ENCODE measurements around the gene ZNF385B. TPM values are rescaled to one million over a fixed set of nuclear protein-coding genes. Genes with fewer than 3 reads are reported as not detected.

ZNF385B gene
- total and polyA plus RNA-seq, 9 of the 15 experiments (the other 6 are each of a cell fraction or from before 2014, with no cell fraction given): 0.50 TPM; not detected in 8

DNA sequence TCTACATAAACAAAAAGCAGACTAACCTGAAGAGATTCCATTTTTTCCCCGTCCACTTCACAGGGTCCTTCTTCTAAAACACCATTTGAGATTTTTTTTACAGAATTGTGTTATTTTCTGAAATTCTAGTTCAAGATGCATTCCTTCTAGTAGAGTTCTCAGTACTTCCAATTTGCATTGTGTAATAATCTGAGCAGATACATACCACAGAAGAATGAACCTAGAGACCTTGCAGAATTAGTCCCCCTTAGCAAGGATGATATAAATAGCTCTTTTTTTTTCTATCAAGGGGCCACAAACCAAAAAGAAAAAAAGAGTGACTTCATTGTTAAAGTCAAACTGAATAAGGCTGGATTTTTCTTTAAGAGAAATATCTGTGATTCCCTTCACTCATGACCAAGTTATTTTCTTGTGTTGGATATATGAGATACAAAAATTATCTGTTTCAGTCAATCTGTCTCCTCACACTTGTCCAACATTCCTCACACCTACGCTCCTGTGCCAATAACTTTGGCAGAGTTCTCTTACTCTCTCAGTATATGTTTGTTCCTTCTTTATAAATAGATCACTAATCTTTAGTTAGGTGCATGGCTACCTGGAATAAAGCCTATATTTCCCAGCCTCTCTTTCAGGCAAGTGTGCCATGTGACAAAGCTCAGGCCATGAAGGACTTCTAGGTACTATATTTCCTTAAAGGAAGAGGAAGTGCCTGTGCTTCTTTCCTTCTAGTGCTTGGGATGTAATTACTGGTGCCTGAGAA is 183.5 kb downstream of the ZNF385B start:
- no TSS peak for BruUV-seq (replicated peaks)
- Histone ChIP-seq H3K4me2 (ENCODE audit: insufficient read depth, low read length) (no peak overlapping the region), H3K9ac (ENCODE audit: insufficient read depth in 1 of 2, low read depth in 2 of 2, low read length in 2 of 2) (no peak overlapping the region), H3K79me2 (ENCODE audit: control insufficient read depth, insufficient read depth, low read length) (no peaks in the 10 kb centered on the region), H3K27me3 (ENCODE audit: control insufficient read depth in 2 of 2, insufficient read depth in 2 of 2, low read length in 2 of 2) (no peaks in the 10 kb centered on the region), H2AFZ (ENCODE audit: low read depth, low read length) (no peak overlapping the region), H3K4me1 (replicated peaks in 1 of 2; ENCODE audit: control insufficient read depth in 2 of 2, insufficient read depth in 2 of 2, low read length in 2 of 2) (no peaks in the 10 kb centered on the region), H3K36me3 (ENCODE audit: control insufficient read depth, insufficient read depth, low read length) (no peaks in the 10 kb centered on the region), H3K9me3 (replicated peaks; ENCODE audit: control insufficient read depth, insufficient read depth, low read depth, low read length) (no peaks in the 10 kb centered on the region), H3K4me3 (no peak overlapping the region), H3K9me1 (ENCODE audit: control insufficient read depth, insufficient read depth, low read length) (no peaks in the 10 kb centered on the region), H3K27ac (ENCODE audit: extremely low read depth, low read depth, low read length) (no peak overlapping the region), H4K20me1 (replicated peaks; ENCODE audit: control insufficient read depth, insufficient read depth, low read length) (no peaks in the 10 kb centered on the region)
- ATAC-seq (no peak), FAIRE-seq (no peak), DNase-seq (ENCODE audit: extremely low read depth in 1 of 4, low spot score in 3 of 4) (no peak)
- intact Hi-C loops (cut with micrococcal nuclease) (no loop called here), in situ Hi-C loops (cut with MboI) (no loop called here)
- WGBS (ENCODE audit: insufficient coverage, low coverage, missing lambda C conversion rate): 4% methylated on average over 2 of the region's 2 CpGs
- ChIA-PET POLR2A (no interaction called here), CTCF (ENCODE audit: low intra/inter-chr PET ratio) (no interaction called here)
- peak; percentile 4 for TF ChIP-seq NELFE (IDR thresholded peaks at IDR 0.05; ENCODE audit: insufficient read depth, insufficient read length)
- no peak for TF ChIP-seq TGIF2 (CRISPR knock-in tag; IDR thresholded peaks at IDR 0.05)

- no peak for TF ChIP-seq ZNF124 (CRISPR knock-in tag; IDR thresholded peaks at IDR 0.05)
- no peak for TF ChIP-seq NFIX (CRISPR knock-in tag; IDR thresholded peaks at IDR 0.05; ENCODE audit: low read depth)
- no peak for TF ChIP-seq ZKSCAN8 (CRISPR knock-in tag; IDR thresholded peaks at IDR 0.05)
- TF ChIP-seq SMAD3 (CRISPR knock-in tag; conservative IDR thresholded peaks at IDR 0.05): no peak
- TF ChIP-seq NRF1 (conservative IDR thresholded peaks at IDR 0.05 in 1 of 2, IDR thresholded peaks at IDR 0.05 in 1 of 2): no peak
- TF ChIP-seq MLLT1 (IDR thresholded peaks at IDR 0.05): no peak
- no peak for TF ChIP-seq SRSF7 (optimal IDR thresholded peaks at IDR 0.05; ENCODE audit: low read depth, low read length)
- Histone ChIP-seq H4K20me1 (replicated peaks; ENCODE audit: control insufficient read depth, insufficient read depth, low read length) (no peaks in the 10 kb centered on the region), H3K36me3 (ENCODE audit: control insufficient read depth, insufficient read depth, low read length) (no peaks in the 10 kb centered on the region), H2AFZ (ENCODE audit: low read depth, low read length) (no peak overlapping the region), H3K4me2 (ENCODE audit: insufficient read depth, low read length) (no peak overlapping the region), H3K4me1 (replicated peaks in 1 of 2; ENCODE audit: control insufficient read depth in 2 of 2, insufficient read depth in 2 of 2, low read length in 2 of 2) (no peaks in the 10 kb centered on the region), H3K4me3 (no peak overlapping the region), H3K79me2 (ENCODE audit: control insufficient read depth, insufficient read depth, low read length) (no peaks in the 10 kb centered on the region), H3K27me3 (ENCODE audit: control insufficient read depth in 2 of 2, insufficient read depth in 2 of 2, low read length in 2 of 2) (no peaks in the 10 kb centered on the region), H3K27ac (ENCODE audit: extremely low read depth, low read depth, low read length) (no peak overlapping the region), H3K9me1 (ENCODE audit: control insufficient read depth, insufficient read depth, low read length) (no peaks in the 10 kb centered on the region), H3K9me3 (replicated peaks; ENCODE audit: control insufficient read depth, insufficient read depth, low read depth, low read length) (no peaks in the 10 kb centered on the region), H3K9ac (ENCODE audit: insufficient read depth in 1 of 2, low read depth in 2 of 2, low read length in 2 of 2) (no peak overlapping the region)
- ATAC-seq (no peak), DNase-seq (ENCODE audit: extremely low read depth in 1 of 4, low spot score in 3 of 4) (no peak), FAIRE-seq (no peak)
- no TSS peak for BruUV-seq (replicated peaks)
- ChIA-PET CTCF (ENCODE audit: low intra/inter-chr PET ratio) (no interaction called here), POLR2A (no interaction called here)
- intact Hi-C loops (cut with micrococcal nuclease): no loop called here
- in situ Hi-C loops (cut with MboI): no loop called here
- 0% methylated on average over 3 of the region's 3 CpGs for WGBS (ENCODE audit: insufficient coverage, low coverage, missing lambda C conversion rate)
These were observed 184.2 kb downstream of the ZNF385B start for GRCh38 chr2:179677077-179677688.
